IMR-90 (cell line): ENCODE results near the gene PITX1.

ENCODE experiments used
- BHLHE40 ChIP-seq: fragments of 150-350 bp; IDR thresholded peaks from 2 replicates; pipeline ENCODE4 v1.6.1; 2016; ENCODE audit warnings: mild to moderate bottlenecking, low read depth, low read length
- CHD1 ChIP-seq: IDR thresholded peaks from 2 replicates; pipeline ENCODE4 v1.6.1; 2012; ENCODE audit warnings: low read depth, low read length, improper control_type of control experiment
- CTCF ChIP-seq: conservative IDR thresholded peaks from 2 replicates; pipeline ENCODE4 v1.5.1; 2012; ENCODE audit warnings: mild to moderate bottlenecking, low read depth, low read length, improper control_type of control experiment
- ELK1 ChIP-seq: fragments of 150-350 bp; IDR thresholded peaks from 2 replicates; pipeline ENCODE4 v1.6.1; 2016; ENCODE audit warnings: low read depth, mild to moderate bottlenecking, low read length, moderate library complexity, borderline replicate concordance
- MXI1 ChIP-seq: IDR thresholded peaks from 2 replicates; pipeline ENCODE4 v1.6.1; 2012; ENCODE audit warnings: low read depth, mild to moderate bottlenecking, low read length, moderate library complexity, borderline replicate concordance
- POLR2A ChIP-seq: IDR thresholded peaks from 2 replicates; pipeline ENCODE4 v1.6.1; 2012; ENCODE audit warnings: mild to moderate bottlenecking, low read depth, low read length
- RCOR1 ChIP-seq: IDR thresholded peaks from 2 replicates; pipeline ENCODE4 v1.6.1; 2012; ENCODE audit warnings: mild to moderate bottlenecking, low read length, improper control_type of control experiment; ENCODE audit not compliant: insufficient replicate concordance
- RFX5 ChIP-seq: IDR thresholded peaks from 2 replicates; pipeline ENCODE4 v1.8.0; 2012; ENCODE audit warnings: low read depth, mild to moderate bottlenecking, low read length, moderate library complexity
- USF2 ChIP-seq: fragments of 150-350 bp; IDR thresholded peaks from 2 replicates; pipeline ENCODE4 v1.6.1; 2017; ENCODE audit warnings: mild to moderate bottlenecking, antibody characterized with exemption, low read length, low read depth

GRCh38 chr5:135039271-135040033, 5.4 kb upstream of the PITX1 start:
- TF ChIP-seq CTCF (no peak), RFX5 (no peak), CHD1 (no peak), RCOR1 (no peak), USF2 (no peak), POLR2A (no peak), BHLHE40 (no peak), ELK1 (no peak), MXI1 (no peak)
